Activated CD4-positive, alpha-beta T cell treated with anti-CD3 and anti-CD28 coated beads for 36 hours (primary cell): Measurements from ENCODE around the gene DKC1. TPM values are rescaled to one million over a fixed set of nuclear protein-coding genes. Genes with fewer than 3 reads are reported as not detected.

Experiments used
- ATAC-seq: fragments of 200-7000 bp; cut with Tn5 transposase; one replicate; pipeline ENCODE4 v1.10.0; 2021; ENCODE audit warnings: mild to moderate bottlenecking, moderate library complexity
- CTCF ChIA-PET: fragments of 350-600 bp; sonication (Branson Sonifier 250); formaldehyde crosslinking; loops from one replicate; lab custom pipeline; 2021; ENCODE audit warnings: antibody characterized with exemption; lab: Charles Lee
- POLR2A ChIA-PET: fragments of 350-600 bp; sonication (Branson Sonifier 250); formaldehyde crosslinking; loops from one replicate; lab custom pipeline; 2021; ENCODE audit warnings: antibody characterized with exemption, inconsistent platforms; lab: Charles Lee
- DNase-seq: peaks from one replicate; pipeline ENCODE4 v3.0.0-alpha.2; 2020
- H3K27ac Mint-ChIP-seq: one replicate; pipeline ENCODE4 v1.8.0; 2021; ENCODE audit warnings: mixed read lengths
- H3K27me3 Mint-ChIP-seq: one replicate; pipeline ENCODE4 v1.8.0; 2021; ENCODE audit warnings: mixed read lengths
- H3K36me3 Mint-ChIP-seq: one replicate; pipeline ENCODE4 v1.8.0; 2021; ENCODE audit warnings: low read depth, mixed read lengths
- H3K4me1 Mint-ChIP-seq: one replicate; pipeline ENCODE4 v1.8.0; 2021; ENCODE audit warnings: mixed read lengths
- H3K4me3 Mint-ChIP-seq: one replicate; pipeline ENCODE4 v1.8.0; 2021; ENCODE audit warnings: mild to moderate bottlenecking, moderate library complexity, mixed read lengths
- H3K9me3 Mint-ChIP-seq: one replicate; pipeline ENCODE4 v1.8.0; 2021; ENCODE audit warnings: low read depth, mixed read lengths
- intact Hi-C, 2 experiments: fragments of 100-400 bp; cut with DNase I in 1 of 2; cut with micrococcal nuclease in 1 of 2; formaldehyde crosslinking; loops; one replicate each; pipeline versions ENCODE4 v1.14.2 to v1.15.1; 2022 to 2024; cut with DNase I, micrococcal nuclease
- total RNA-seq, 2 experiments: library from RNA; stranded (reverse); gene quantifications; one replicate each; pipeline ENCODE4 v1.2.3, GENCODE V29; 2021

The DKC1 gene
- total RNA-seq, 2 experiments from 2014 or later, result 126 to 130 TPM

DNA sequence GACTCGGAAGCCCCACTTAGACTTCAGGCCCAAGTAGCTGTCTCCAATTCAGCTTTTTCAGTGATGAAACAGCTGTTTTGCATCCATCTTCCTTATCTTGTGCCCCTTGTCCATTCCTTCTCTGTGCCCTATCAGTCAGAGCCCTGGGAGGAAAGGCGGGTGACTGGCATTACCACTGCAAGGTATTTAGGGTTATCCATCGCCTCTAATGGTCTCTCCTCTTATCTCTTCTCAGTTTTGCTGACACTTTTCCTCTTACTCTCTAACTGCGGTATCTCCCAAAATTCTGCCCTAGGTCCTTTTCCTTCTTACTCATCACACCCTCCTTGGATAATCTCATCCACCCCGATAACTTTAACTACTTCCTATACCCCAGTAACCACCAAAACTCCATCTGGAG lies 25.5 kb upstream of the DKC1 start:
- Mint-ChIP-seq H3K27ac (peak overlapping the region; percentile 53), H3K27me3 (no peaks in the 10 kb centered on the region), H3K9me3 (no peaks in the 10 kb centered on the region), H3K36me3 (no peaks in the 10 kb centered on the region), H3K4me3 (no peak overlapping the region), H3K4me1 (peaks cover 65% of the 10 kb centered on the region)
- DNase-seq (no peak), ATAC-seq (no peak)
- ChIA-PET POLR2A (no interaction called here), CTCF (interaction anchor here (1.2 to 2.4 kb wide), 2 partner anchors 11 to 20 kb away, joined by 3 to 22 read pairs; no protein-coding TSS in a partner anchor)
- intact Hi-C loops, result no loop called here

DNA sequence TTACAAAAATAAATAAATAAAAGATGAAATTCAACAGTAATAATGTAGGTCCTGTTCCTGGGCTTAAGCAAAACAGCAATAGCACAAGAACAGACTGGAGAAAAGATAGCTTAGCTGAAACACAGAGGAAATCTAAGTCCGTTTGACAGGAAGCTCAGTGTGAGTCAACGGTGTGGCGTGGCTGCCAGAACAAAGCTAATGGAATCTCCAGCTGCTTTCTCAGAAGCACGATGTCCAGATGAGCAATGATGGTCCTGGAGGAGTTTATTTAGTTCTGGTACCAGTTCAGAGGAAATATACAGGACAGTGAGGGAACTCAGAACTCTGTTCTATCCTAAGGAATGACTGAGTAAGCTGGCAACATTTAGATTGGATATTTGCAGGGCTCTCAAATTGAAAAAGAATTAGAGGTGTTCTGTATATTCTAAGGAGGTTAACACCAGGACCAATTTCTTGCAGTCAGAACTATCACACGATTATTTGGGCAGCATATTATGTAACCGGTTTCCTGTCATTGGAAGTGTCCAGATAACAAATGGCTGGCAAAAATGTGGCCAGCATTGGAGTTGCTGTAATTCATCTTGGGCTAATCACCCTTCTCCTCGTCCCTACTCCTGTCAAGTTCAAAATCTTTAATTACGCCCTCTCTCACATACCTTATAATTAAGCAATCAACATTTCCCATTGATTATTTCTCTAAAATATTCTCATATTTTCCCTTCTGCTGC lies 24.5 kb upstream of the DKC1 start:
- ChIA-PET CTCF (interaction anchor here (0.6 to 1.2 kb wide), 5 partner anchors 10 to 270 kb away, joined by 3 to 21 read pairs (median 3); no protein-coding TSS in a partner anchor), POLR2A (interaction anchor here (0.8 kb wide), 1 partner anchor 10 kb away, joined by 4 read pairs; no protein-coding TSS in a partner anchor)
- peak overlapping the region; percentile 65 for H3K27ac Mint-ChIP-seq
- ATAC-seq (peak; percentile 40), DNase-seq (peak; percentile 37)
- intact Hi-C loops, result no loop called here
- no peaks in the 10 kb centered on the region for H3K9me3 Mint-ChIP-seq
- H3K4me1 Mint-ChIP-seq, result peaks cover 56% of the 10 kb centered on the region
- H3K27me3 Mint-ChIP-seq, result no peaks in the 10 kb centered on the region
- H3K4me3 Mint-ChIP-seq, result no peak overlapping the region
- H3K36me3 Mint-ChIP-seq, result no peaks in the 10 kb centered on the region

DNA sequence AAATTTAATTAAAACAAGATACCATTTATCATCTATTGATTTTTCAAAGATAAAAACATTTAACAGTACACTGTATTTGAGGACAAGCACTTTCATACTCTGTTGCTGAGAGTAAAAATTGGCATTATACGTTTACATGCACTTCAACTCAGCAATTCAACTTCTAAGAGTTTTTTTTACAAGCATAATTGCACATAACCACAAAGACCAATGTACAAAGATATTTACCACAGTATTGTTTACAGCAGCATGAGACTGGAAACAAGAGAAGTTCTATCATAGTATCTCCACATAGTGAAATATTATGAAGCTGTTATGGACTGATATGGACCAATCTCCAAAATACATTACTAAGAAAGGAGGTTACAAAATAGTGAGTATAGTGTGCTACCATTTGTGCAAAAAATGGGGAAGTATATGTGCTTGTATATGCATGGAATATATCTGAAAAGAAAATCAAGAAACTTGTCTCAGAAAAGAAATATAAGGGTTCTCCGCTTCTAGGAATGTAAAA lies 22.7 kb upstream of the DKC1 start:
- intact Hi-C loops, result no loop called here

DNA sequence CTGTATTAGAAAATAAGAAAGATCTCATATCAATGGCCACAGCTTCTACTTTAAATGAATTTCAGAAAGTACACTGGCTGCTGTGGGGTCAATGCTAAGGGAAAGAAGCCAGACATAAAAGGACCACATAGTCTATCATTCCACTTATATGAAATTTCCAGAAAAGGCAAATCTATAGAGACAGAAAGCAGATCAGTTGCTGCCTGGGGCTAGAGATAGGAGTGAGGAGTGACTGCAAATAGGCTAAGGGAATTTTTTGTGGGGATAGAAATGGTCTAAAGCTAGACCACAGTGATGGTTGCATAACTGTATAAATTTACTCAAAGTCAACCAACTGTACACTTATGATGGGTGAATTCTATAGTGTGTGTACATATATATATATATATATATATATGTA lies 20.1 kb upstream of the DKC1 start:
- Mint-ChIP-seq H3K9me3 (no peaks in the 10 kb centered on the region), H3K4me3 (no peak overlapping the region), H3K36me3 (no peaks in the 10 kb centered on the region), H3K4me1 (peaks cover 20% of the 10 kb centered on the region), H3K27me3 (no peaks in the 10 kb centered on the region), H3K27ac (no peak overlapping the region)
- intact Hi-C loops, result no loop called here
- ATAC-seq, result no peak
- no peak for DNase-seq
- ChIA-PET CTCF (interaction anchor here (0.6 kb wide), 1 partner anchor 85 kb away, joined by 4 read pairs; no protein-coding TSS in a partner anchor), POLR2A (no interaction called here)

More for the DNA sequence above, 22.7 kb upstream of the DKC1 start:
- peaks cover 41% of the 10 kb centered on the region for H3K4me1 Mint-ChIP-seq
- ChIA-PET CTCF (interaction anchor here (1.2 to 1.5 kb wide), 2 partner anchors 9 to 44 kb away, joined by 3 to 5 read pairs; no protein-coding TSS in a partner anchor), POLR2A (no interaction called here)
- H3K27ac Mint-ChIP-seq, result no peak overlapping the region
- no peak for ATAC-seq
- H3K9me3 Mint-ChIP-seq, result no peaks in the 10 kb centered on the region
- H3K36me3 Mint-ChIP-seq, result no peaks in the 10 kb centered on the region
- no peak overlapping the region for H3K4me3 Mint-ChIP-seq
- no peak for DNase-seq
- no peaks in the 10 kb centered on the region for H3K27me3 Mint-ChIP-seq

DNA sequence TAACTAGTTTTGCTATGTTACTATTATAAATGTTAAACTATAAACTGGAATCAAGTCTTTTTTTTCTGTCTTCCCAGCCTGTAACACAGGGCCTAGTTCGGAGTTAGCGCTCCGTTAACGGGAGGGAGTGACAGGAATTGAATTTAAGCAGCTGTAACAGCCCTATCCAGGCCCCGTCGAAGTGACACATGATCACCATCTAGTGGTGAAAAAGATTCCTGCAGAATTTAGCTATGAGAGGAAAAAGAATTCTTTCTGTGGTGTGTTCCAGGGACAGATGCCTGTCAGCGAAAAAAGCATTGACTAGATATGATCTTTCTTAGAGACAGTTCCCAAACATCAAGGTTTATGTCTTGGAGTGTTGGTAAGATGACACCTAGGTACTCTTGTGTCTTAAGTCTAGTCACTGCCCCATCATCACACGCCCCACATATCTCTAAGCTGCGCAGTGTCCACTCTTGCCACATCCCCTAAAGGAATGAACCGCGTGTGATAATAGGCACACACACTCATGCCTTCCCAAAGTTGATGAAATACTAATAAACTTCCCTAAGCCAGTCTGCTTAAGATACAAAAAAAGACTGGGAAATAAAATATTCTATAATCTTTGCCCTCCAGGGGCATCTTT lies 13.8 kb upstream of the DKC1 start:
- intact Hi-C loops, result loop anchor here in 1 of 2 experiments (2.0 to 5.0 kb wide), 2 partner anchors 30 to 93 kb away; no protein-coding TSS in a partner anchor
- Mint-ChIP-seq H3K4me1 (peaks cover 22% of the 10 kb centered on the region), H3K9me3 (no peaks in the 10 kb centered on the region), H3K4me3 (no peak overlapping the region), H3K27me3 (peaks cover 2% of the 10 kb centered on the region), H3K36me3 (no peaks in the 10 kb centered on the region), H3K27ac (no peak overlapping the region)
- ChIA-PET POLR2A (interaction anchor here (0.9 to 1.2 kb wide), 4 partner anchors 11 to 31 kb away, joined by 3 to 7 read pairs (median 4); partner anchors contain the start of gene DKC1), CTCF (interaction anchor here (0.7 to 5.9 kb wide), 19 partner anchors 9 to 292 kb away, joined by 3 to 58 read pairs (median 7); partner anchors contain the start of genes DKC1 and MPP1)
- ATAC-seq (peak; percentile 83), DNase-seq (peak; percentile 55)

DNA sequence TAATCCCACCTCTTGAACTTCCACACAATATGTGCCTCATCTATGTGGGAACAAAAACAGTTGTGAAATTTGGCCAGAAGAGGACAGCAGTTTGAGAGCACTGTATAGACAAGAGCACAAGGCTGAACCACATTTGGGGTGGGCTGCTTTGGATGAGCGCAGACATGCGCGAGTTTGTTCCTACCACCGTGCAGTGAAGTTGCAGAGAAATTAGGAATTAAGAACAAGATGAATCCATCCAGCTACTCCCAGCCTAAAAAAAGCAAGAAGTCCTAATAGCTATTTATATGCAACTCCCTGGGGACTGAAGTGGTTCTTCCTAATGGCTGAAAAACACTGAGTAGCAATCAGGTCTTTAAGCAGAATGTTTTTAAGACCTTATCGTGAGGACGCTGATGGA lies 12.8 kb upstream of the DKC1 start:
- POLR2A ChIA-PET, result interaction anchor here (0.6 to 2.9 kb wide), 2 partner anchors 13 to 337 kb away, joined by 3 to 11 read pairs; partner anchors contain the start of gene DKC1
- H3K27ac Mint-ChIP-seq, result no peak overlapping the region
- no peak for ATAC-seq
- DNase-seq, result no peak
- H3K27me3 Mint-ChIP-seq, result peaks cover 2% of the 10 kb centered on the region
- no peaks in the 10 kb centered on the region for H3K9me3 Mint-ChIP-seq
- CTCF ChIA-PET, result interaction anchor here (0.6 to 5.9 kb wide), 8 partner anchors 13 to 90 kb away, joined by 3 to 58 read pairs (median 20); partner anchors contain the start of gene DKC1
- intact Hi-C loops, result loop anchor here (1.0 to 5.0 kb wide), 4 partner anchors 31 to 92 kb away; no protein-coding TSS in a partner anchor
- H3K4me3 Mint-ChIP-seq, result peak overlapping the region; percentile 70
- peaks cover 19% of the 10 kb centered on the region for H3K4me1 Mint-ChIP-seq
- no peaks in the 10 kb centered on the region for H3K36me3 Mint-ChIP-seq

DNA sequence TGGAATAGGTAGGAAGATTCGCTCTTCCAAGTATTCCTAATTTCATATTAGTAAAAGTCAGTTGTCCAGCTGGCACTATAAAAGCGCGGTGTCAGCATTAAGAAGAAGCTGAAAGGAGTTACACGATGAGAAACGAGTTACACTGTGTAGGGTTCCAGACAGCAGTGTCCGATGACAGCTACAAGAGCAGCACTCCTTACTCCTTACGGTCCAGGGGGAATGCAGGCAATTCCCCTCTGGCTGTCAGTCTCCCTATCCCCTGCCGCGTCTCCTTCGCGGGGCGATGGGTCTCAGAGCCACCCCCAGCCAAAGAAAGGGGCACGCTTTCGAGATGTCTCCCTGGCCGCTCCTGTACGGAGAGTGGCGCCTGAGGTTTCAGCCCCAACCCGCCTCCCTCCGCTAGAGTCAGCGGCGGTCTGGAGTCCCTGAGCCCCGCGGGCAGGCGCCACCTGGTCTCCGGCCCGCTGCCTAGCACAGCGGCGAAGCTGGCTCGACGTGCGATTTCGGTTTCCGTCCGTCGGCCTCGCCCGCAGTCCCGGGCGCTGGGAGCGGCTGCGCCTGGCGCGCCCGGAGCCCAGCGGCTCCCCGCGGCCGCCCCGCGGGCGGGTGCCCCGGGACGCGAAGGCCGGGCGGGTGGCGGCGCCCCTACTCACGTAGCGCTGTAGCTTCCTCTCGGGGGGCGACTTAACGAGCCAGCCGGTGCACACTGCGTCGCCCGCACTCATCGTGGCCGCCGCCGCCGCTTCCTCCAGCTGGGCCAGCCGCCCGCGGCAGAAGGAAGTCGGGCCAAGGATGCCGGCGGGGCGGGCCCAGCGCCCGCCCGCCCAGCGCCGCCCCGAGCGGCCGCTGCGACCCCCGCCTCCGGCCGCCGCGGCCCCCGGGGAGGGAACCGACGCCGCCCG lies 12.1 kb upstream of the DKC1 start, which contains the start of gene GAB3:
TSS of gene GAB3 (minus strand) at position 777 of the 902 bp plus-strand sequence. CDS start at position 725, 52 bp downstream.
- DNase-seq, result peak; percentile 62
- intact Hi-C loops, result loop anchor here in 1 of 2 experiments (1.0 kb wide), 2 partner anchors 35 to 91 kb away; no protein-coding TSS in a partner anchor
- peak within 1 kb of the TSS; percentile 70 for H3K4me3 Mint-ChIP-seq
- peaks cover 2% of the 10 kb centered on the region for H3K27me3 Mint-ChIP-seq
- ChIA-PET CTCF (interaction anchor here (0.5 to 5.9 kb wide), 12 partner anchors 12 to 641 kb away, joined by 3 to 58 read pairs (median 6); partner anchors contain the start of gene DKC1), POLR2A (interaction anchor here (0.6 to 2.9 kb wide), 2 partner anchors 10 to 13 kb away, joined by 3 to 11 read pairs; partner anchors contain the start of gene DKC1)
- ATAC-seq, result peak; percentile 62
- no peaks in the 10 kb centered on the region for H3K9me3 Mint-ChIP-seq
- peak within 1 kb of the TSS; percentile 53 for H3K27ac Mint-ChIP-seq
- H3K36me3 Mint-ChIP-seq, result no peaks in the 10 kb centered on the region
- H3K4me1 Mint-ChIP-seq, result peaks cover 19% of the 10 kb centered on the region

DNA sequence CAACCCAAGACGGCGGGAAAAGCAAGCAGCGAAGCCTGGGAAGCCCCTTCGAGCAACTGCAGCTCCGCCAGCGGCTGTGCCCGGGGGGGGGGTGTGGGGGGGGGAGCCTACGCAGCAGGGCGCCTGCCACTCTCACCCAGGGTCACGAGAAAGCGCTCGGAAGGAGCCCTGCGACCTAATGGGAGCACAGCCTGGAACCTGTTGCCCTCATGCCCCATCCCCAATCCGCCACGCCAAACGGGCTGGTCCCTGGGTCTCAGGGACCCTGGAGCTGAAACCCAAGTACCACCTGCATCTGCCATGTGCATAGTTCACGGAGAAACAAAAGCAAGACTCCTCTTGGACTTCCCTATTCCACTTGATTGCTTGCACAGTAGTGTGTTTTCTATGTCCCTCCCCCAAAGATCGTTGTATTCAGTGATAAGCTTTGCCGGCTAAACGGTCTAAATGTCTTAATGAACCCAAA lies 11.4 kb upstream of the DKC1 start:
- Mint-ChIP-seq H3K27me3 (peaks cover 2% of the 10 kb centered on the region), H3K36me3 (no peaks in the 10 kb centered on the region), H3K4me1 (peaks cover 19% of the 10 kb centered on the region), H3K27ac (peak overlapping the region; percentile 53), H3K9me3 (no peaks in the 10 kb centered on the region), H3K4me3 (peak overlapping the region; percentile 60)
- intact Hi-C loops, result no loop called here
- POLR2A ChIA-PET, result interaction anchor here (2.9 kb wide), 1 partner anchor 12 kb away, joined by 11 read pairs; the partner anchor contains the start of gene DKC1
- CTCF ChIA-PET, result interaction anchor here (0.8 to 5.9 kb wide), 5 partner anchors 11 to 139 kb away, joined by 3 to 58 read pairs (median 19); partner anchors contain the start of gene DKC1
- ATAC-seq, result peak; percentile 3
- no peak for DNase-seq

DNA sequence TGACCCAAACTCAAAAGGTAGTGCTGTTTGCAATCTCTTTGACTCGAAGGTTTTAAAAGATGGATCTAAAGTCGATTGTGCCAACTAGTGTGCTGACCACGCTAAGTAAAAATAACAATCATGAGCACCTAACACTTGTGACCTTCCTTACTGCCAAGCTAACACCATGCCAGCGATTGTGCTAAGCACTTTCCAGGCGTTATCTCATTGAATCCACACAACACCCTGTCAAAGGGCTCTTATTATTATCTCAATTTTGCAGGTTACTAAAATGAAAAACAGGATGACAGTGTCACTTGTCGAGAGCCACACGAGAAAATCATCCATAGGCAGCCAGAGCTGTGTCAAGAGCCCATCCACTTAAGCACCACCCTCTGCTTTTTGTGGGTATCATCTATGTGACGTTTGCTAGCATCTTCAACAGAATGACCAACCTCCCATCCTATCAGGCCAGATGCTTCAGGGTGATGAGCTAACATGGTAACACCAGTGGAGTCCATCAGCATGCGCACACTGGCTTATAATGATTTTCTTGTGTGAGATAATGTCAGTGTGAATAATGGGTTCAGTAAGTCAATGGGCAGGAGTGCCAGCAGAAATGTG lies 10.9 kb upstream of the DKC1 start:
- POLR2A ChIA-PET, result interaction anchor here (2.9 kb wide), 1 partner anchor 11 kb away, joined by 11 read pairs; the partner anchor contains the start of gene DKC1
- Mint-ChIP-seq H3K4me3 (peak overlapping the region; percentile 60), H3K27me3 (peaks cover 2% of the 10 kb centered on the region), H3K36me3 (no peaks in the 10 kb centered on the region), H3K9me3 (no peaks in the 10 kb centered on the region), H3K27ac (peak overlapping the region; percentile 53), H3K4me1 (peaks cover 19% of the 10 kb centered on the region)
- ATAC-seq, result no peak
- CTCF ChIA-PET, result interaction anchor here (0.8 to 5.9 kb wide), 5 partner anchors 11 to 139 kb away, joined by 3 to 58 read pairs (median 19); partner anchors contain the start of gene DKC1
- no peak for DNase-seq
- intact Hi-C loops, result no loop called here
